Measurements from ENCODE around the gene CORO2A. TPM values are rescaled to one million over a fixed set of nuclear protein-coding genes. Genes with fewer than 3 reads are reported as not detected.
A peak's percentile ranks its signal among the peaks of the same experiment; 100 is the strongest.
"Not testable (repeated sequence)": the region's sequence is repeated elsewhere in the genome, so short reads cannot be mapped to it uniquely, and the experiment has no call there.

The CORO2A gene
- total and polyA plus RNA-seq, 7 donors: 0.09 to 0.30 (median 0.12) TPM

DNA sequence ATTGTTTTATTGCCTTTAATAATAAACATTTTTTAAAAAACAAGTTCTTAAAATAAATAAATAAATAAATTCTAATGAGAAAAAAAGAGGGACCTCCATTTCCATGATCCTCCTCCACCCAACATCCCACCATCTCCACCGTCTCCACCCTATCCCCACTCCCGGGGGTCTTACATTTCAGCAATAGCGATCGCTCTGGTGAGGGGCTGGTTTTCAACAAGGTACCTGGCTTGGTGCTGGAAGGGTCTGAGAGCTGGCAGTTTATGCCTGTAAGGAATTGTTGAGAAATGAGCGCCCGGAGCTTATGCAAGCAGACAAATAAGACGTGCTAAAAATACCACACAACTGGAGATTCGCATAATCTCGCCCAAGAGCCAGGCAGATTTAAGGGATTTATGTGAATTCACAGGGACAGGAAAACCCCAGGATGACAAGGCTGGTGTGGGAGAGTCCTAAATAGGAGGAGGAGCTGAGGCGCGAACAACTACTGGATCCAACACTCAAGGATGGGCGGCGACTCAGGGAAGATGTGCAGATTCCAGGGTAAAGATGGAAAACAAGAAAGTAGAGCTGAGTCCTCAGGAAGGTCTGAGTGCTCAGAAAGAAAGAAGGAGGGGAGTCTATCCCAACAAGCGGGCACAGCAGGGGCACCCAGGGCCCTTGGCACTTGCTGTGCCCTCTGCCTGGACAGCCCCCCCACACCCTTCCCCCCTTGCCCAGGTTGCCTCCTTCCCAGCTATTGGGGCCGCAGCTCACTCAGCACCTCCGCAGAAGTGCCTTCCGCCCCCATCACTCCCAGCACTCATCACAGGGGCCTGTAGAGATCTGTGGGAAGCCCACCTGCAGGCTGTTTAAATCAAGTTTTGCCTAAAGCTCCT is 100.5 kb downstream of the CORO2A start:
- TF ChIP-seq, protein P1, sequence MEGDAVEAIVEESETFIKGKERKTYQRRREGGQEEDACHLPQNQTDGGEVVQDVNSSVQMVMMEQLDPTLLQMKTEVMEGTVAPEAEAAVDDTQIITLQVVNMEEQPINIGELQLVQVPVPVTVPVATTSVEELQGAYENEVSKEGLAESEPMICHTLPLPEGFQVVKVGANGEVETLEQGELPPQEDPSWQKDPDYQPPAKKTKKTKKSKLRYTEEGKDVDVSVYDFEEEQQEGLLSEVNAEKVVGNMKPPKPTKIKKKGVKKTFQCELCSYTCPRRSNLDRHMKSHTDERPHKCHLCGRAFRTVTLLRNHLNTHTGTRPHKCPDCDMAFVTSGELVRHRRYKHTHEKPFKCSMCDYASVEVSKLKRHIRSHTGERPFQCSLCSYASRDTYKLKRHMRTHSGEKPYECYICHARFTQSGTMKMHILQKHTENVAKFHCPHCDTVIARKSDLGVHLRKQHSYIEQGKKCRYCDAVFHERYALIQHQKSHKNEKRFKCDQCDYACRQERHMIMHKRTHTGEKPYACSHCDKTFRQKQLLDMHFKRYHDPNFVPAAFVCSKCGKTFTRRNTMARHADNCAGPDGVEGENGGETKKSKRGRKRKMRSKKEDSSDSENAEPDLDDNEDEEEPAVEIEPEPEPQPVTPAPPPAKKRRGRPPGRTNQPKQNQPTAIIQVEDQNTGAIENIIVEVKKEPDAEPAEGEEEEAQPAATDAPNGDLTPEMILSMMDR (IDR thresholded peaks at IDR 0.05): no peak
- no peaks in the 10 kb centered on the region for H3K36me3 ChIP-seq (ENCODE audit: insufficient read depth in 1 of 2, low read depth in 1 of 2)
- H3K27me3 ChIP-seq (ENCODE audit: insufficient read depth in 3 of 3, low read length in 2 of 3): peaks cover 0 to 24% (median 15%) of the 10 kb centered on the region in 3 donors
- WGBS, 3 donors: 50 to 54% (median 52%) methylated on average over 16 to 17 of the region's 17 CpGs
- H3K4me3 ChIP-seq: no peak overlapping the region
- H3K9me3 ChIP-seq: no peaks in the 10 kb centered on the region
- ATAC-seq (no peak), DNase-seq (no peak)
- no peaks in the 10 kb centered on the region for H3K4me1 ChIP-seq
- no peak overlapping the region for H3K27ac ChIP-seq
- intact Hi-C loops (cut with DNase I): no loop called here

DNA sequence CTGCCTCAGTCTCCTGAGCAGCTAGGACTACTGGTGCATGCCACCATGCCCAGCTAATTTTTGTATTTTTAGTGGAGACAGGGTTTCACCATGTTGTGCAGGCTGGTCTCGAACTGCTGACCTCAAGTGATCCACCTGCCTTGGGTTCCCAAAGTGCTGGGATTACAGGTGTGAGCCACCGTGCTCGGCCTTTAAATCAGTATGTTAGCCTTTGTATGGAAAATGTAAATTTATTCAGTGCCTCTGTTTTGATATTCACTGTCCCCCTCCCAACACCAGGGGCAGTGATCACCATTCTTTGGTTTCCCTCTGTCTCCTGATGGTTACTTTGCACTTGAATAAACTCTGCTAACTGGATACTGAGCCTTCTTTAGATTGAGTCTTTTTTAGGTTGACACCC is 101.8 kb downstream of the CORO2A start:
- H3K4me3 ChIP-seq; H3K27ac ChIP-seq; DNase-seq; intact Hi-C loops (cut with DNase I); H3K9me3 ChIP-seq; ATAC-seq; H3K4me1 ChIP-seq; H3K36me3 ChIP-seq (ENCODE audit: insufficient read depth in 1 of 2, low read depth in 1 of 2): not testable (repeated sequence)
- peaks cover 0 to 24% (median 15%) of the 10 kb centered on the region in 3 donors for H3K27me3 ChIP-seq (ENCODE audit: insufficient read depth in 3 of 3, low read length in 2 of 3)
- WGBS, 3 donors: 60 to 75% (median 74%) methylated on average over 3 of the region's 3 CpGs

DNA sequence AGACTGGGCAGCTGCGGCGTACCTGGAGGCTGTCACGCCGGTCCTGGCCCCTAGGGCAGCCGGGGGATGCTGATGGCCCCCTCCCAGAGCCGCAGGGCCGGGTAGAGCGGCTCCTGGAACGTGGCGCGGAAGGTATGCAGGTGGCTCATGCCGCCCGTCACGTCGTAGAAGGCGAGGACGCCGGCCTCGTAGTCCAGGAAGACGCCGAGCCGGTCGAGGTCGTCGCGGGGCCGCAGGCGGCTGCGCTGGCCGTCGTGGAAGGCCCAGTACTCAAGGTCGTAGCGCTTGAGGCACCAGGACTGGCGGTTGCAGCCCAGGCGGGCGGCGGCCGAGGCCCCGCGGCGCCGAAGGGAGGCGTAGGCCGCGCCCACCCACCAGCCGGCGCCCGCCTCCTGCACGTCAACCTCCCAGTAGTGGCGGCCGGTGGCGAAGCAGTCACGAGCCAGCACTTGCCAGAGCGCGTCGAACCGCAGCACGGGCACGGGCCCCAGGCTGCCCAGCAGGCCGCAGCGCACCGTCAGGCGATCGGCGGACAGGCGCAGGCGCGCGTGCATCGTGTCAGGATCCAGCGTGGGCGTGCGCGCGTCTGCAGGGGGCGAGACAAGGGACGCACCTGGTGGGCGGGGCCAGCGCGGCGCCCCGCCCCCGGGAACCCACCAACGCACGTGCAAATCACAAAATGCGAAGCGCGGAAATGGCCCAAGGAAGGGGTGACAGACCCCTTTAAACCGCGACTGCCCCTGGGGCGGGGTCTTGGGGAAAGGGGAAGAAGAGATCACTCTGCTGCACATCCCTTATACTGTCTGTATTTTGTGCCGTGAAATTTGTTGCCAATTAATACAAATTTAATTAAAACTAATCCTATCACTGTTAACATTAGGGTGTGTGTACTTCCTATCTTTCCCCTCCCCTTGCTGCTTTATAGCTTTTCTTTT is 104.8 kb downstream of the CORO2A start:
- intact Hi-C loops (cut with DNase I): no loop called here
- Histone ChIP-seq H3K9me3 (no peaks in the 10 kb centered on the region), H3K27me3 (ENCODE audit: insufficient read depth in 3 of 3, low read length in 2 of 3) (peaks cover 0 to 24% (median 10%) of the 10 kb centered on the region in 3 donors), H3K27ac (no peak overlapping the region), H3K36me3 (ENCODE audit: insufficient read depth in 1 of 2, low read depth in 1 of 2) (peaks cover 1 to 21% of the 10 kb centered on the region in 2 donors), H3K4me1 (no peaks in the 10 kb centered on the region), H3K4me3 (peak overlapping the region; percentile 60)
- ATAC-seq: peak; percentile 58 to 67 (median 65)
- 13 to 22% (median 16%) methylated on average over 61 to 92 of the region's 92 CpGs for WGBS, 3 donors
- TF ChIP-seq, protein P1 (IDR thresholded peaks at IDR 0.05): no peak
- DNase-seq: peak; percentile 44 to 64

DNA sequence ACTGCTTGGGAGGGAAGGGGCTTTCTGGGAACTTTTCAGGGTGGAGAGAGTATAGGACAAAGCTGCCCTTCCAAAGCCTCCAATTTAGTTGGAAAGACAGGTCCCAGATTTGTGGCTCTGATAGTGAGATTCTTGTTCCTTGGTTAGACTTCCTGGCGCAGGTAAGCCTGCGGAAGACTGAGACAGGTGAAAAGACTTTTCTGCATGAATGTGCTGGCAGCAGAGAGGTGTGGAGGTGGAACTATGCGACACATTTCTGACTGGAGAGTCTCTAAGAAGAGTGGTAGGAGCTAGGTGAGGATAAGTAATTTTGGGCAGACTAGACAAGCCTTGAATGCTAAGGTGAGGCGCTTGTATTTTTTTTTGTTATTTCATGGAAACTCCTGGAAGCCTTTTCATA is 106.0 kb downstream of the CORO2A start:
- no peaks in the 10 kb centered on the region for H3K4me1 ChIP-seq
- H3K9me3 ChIP-seq: no peaks in the 10 kb centered on the region
- H3K27ac ChIP-seq: no peak overlapping the region
- no peak overlapping the region for H3K4me3 ChIP-seq
- TF ChIP-seq, protein P1 (IDR thresholded peaks at IDR 0.05): no peak
- WGBS, 3 donors: 94 to 97% (median 96%) methylated on average over 4 of the region's 4 CpGs
- DNase-seq (no peak), ATAC-seq (no peak)
- peaks cover 4 to 34% of the 10 kb centered on the region in 2 donors for H3K36me3 ChIP-seq (ENCODE audit: insufficient read depth in 1 of 2, low read depth in 1 of 2)
- intact Hi-C loops (cut with DNase I): no loop called here
- peaks cover 0 to 24% (median 4%) of the 10 kb centered on the region in 3 donors for H3K27me3 ChIP-seq (ENCODE audit: insufficient read depth in 3 of 3, low read length in 2 of 3)

DNA sequence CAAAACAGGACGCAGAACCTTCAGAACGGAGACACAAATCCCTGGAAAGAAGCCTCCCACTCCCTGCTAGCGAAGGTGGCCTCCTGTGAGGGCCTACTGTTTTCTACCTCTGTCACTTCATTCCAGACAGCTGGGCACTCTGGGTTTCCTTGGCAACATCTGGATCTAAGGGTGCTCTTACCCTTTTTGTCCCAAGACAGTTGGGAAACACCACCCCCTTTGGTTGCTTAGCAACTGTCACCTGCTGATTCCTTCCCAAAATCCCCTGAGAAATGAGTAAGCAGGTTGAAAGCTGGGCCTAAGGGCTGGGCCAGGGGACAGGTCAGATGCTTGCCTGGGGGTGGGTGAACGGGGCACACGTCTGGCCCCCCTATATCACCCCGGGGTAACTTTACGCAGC is 106.5 kb downstream of the CORO2A start:
- intact Hi-C loops (cut with DNase I): no loop called here
- Histone ChIP-seq H3K27ac (no peak overlapping the region), H3K4me3 (no peak overlapping the region), H3K36me3 (ENCODE audit: insufficient read depth in 1 of 2, low read depth in 1 of 2) (peaks cover 4 to 39% of the 10 kb centered on the region in 2 donors), H3K9me3 (no peaks in the 10 kb centered on the region), H3K27me3 (ENCODE audit: insufficient read depth in 3 of 3, low read length in 2 of 3) (peaks cover 0 to 20% (median 4%) of the 10 kb centered on the region in 3 donors), H3K4me1 (no peaks in the 10 kb centered on the region)
- no peak for ATAC-seq
- TF ChIP-seq, protein P1 (IDR thresholded peaks at IDR 0.05): no peak
- 81 to 84% (median 83%) methylated on average over 7 of the region's 7 CpGs for WGBS, 3 donors
- no peak for DNase-seq
